Stimulated activated CD4-positive, alpha-beta T cell treated with anti-CD3 and anti-CD28 coated beads, Interleukin-12 subunit alpha, Interleukin-12 subunit beta, amount 100 ng/mL, for 48 hours (primary cell): ENCODE data around the gene CCDC157.

Source experiments
- DNase-seq, 3 donors: peaks; one replicate each; pipeline ENCODE4 v3.0.0-alpha.2; 2020; ENCODE audit warnings: low read depth in 2 of 3, low spot score in 1 of 3

Gene CCDC157

GRCh38 chr22:30411780-30412179 is 55.0 kb downstream of the CCDC157 start:
- DNase-seq: no peak

DNA sequence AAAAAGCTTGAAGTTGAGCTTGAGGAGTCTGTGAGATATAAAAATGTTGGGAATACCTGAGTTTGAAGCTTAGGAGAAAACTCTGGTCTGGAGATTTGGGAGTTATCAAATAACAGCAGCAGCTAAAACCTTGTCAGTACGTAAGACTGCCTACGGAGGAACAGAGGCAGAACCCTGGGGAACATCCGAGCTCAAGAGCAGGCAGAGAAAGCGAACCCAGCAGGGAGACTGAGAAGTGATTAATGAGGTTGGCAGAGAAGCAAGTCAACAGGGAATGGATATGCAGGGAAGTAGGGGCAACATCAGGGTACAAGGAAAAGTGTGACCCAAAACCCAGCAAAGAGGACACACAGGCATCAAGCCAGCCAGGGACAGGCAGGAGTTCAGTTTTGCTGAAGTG is 56.2 kb downstream of the CCDC157 start:
- DNase-seq: no peak

- no peak for DNase-seq
These were observed 57.1 kb downstream of the CCDC157 start for GRCh38 chr22:30413745-30414524.

- no peak for DNase-seq
These were observed 57.8 kb downstream of the CCDC157 start for GRCh38 chr22:30414525-30415047.

DNA sequence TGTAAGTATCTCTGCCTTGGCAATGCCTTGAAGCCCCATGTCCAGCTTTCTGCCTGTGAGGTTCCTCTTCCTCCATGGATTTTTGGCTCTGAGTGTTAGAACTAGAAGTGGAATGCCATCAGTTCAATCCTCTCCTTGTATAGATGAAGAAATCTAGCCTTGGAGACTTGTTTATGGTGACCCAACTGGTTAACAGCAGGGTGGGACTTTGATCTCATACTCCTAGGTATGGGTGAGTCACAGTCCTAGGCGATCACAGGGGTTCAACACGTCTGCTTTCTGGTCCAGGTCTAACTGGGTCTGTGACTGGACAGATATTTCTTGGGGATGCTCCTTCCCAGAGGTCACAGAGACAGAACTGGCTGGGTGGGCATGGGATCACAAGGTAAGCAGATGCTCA is 59.6 kb downstream of the CCDC157 start:
- DNase-seq: no peak

GRCh38 chr22:30416837-30417236 is 60.0 kb downstream of the CCDC157 start:
- DNase-seq: no peak

DNA sequence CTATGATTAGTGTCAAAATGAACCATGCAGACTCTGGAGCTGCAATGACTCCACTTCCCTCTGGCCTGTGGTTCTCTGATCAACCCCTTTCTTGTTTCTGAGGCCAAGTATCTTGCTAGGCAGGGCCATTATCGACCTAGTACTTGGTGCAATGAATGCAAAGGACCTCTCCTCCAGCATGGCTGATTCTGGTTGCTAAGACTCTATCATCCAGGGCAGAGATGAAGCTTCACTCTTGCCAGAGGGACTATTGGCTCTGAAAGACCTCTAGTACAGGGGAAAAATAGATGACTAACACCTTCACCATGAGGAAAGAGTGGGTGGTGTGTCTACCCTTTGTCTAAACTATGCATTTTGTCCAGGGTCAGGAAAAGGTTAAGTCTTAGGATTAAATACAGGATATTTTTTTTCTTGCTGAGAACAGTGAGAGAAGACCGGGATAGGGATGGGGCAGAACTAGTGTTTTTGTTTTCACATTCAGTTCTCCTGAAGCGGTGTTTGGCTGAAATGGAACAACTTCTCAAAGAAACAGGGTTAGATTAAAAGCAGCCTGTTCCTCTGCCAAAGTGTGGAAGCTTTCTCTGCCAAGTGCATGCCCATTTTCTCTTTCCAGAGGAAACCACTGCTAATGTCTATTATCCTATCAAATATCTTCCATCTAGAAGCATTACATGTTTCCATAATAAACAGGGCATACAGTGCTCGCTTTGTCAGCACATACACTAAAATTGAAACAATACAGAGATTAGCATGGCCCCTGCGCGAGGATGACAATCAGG is 63.7 kb downstream of the CCDC157 start:
- DNase-seq: no peak

DNA sequence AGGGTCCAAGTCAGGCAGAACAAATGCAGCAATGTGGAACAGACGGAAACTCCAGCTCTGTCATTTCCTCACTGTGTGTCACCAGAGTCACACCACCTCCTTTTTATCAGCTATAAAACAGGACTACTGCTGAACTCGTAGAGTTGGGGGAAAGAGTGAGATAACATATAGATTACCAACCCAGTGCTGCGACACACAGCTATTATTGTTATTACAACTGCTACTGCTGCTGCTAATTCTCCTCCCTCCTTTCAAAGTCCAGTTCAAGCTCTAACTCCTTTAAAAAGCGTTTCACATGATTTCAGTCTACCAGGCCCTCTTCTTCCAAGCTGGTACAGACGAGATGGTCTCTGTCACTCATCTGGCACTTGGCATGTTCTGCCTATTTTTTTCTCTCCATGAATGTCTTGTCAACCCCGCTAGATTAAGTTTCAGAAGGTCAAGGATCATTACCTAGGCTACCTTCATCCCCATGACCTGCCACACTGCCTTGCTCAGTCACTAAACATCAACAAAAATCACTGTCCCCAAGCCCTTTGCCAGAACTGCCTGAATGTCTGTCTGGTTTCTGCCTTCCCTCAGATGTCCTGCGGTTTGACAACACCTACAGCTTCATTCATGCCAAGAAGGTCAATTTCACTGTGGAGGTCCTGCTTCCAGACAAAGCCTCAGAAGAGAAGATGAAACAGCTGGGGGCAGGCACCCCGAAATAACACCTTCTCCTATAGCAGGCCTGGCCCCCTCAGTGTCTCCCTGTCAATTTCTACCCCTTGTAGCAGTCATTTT is 65.1 kb downstream of the CCDC157 start:
- no peak for DNase-seq

DNA sequence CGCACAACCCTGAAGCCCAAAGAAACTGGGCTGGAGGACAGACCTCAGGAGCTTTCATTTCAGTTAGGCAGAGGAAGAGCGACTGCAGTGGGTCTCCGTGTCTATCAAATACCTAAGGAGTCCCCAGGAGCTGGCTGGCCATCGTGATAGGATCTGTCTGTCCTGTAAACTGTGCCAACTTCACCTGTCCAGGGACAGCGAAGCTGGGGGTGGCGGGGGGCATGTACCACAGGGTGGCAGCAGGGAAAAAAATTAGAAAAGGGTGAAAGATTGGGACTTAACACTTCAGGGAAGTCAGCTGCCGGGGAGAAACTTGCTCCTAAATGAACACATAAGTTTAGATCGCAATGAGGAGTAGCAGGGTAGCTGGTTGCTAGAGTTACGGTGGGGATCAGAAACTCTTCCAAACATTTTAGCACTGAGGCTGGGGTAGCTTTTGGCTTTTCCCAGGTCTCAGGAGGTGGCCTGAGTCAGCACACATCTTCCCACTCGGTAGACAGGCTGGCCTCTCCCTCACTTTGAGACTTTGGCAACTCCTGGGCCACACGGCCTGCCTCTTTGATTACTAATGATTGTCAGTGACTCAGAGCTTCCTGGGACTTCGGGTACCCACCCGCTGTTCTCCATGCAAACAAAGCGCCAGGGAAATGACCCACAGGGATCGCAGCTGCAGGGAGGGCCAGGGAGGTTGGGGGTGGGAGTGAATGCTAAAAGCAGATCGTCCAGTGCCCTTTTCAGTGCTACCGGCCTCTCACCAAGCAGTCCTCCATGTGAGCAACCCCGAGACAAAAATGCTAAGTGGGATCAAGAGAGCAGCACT is 65.9 kb downstream of the CCDC157 start:
- DNase-seq: peak in 2 of 3 donors; percentile 36 to 52

DNA sequence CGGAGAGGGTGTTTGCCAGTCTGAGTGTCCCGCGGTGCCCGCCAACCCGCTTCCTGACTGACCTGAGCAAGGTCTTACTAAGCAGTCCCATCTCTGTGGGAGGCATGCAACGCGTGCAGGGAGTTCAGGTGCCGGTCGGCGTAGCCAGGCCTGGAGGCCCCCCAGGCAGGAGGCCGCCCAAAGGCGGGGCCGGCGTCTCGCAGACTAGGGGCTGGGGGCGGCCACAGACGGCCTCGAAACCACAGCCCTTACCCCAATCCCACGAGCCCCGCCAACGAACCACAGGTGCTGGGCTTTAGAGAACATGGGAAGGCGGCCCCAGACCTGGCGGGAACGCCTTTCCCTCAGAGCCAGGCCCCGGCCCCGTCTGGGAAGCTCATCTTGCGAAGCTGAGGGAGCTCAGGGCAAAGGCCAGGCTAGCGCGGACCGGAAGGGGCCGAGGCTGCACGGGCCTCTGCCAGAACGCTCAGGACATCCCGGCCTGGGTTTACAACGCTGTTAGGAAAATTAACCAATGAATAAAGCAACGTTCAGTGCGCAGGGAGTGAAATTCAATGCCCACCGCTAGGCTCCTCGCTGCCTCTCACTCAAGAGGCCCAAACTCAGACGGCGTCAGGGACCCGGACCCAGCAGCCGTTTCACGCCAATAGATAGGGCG is 66.6 kb downstream of the CCDC157 start:
- DNase-seq: peak; percentile 53 to 59 (median 54)

DNA sequence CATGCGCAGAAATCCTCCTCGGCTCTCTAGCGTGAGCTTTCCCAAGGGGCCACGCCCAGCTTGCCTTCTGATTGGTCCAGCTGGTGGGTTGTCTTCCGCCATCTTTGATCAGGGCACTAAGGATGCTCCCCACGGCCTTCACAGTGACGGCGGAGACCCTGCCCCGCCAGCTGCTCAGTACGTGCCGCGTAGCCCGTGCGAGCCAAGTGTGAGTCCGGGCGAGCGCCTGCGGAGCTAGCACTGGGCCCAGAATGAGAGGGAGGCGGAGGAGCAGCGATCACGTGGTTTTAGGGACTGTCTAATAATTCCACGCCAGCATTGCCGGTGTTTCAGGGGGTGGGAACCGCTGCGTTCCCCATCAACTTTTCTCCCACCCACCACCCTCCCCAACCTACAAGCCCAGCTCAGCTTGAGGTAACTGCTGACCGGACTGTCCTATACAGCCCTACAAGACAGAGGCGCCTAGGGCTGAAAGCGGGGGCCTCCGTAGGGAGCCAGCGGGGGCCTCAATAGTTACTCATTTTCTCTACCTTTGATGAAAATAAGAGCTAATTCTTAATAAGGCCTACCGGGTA is 67.2 kb downstream of the CCDC157 start:
- peak; percentile 97 to 98 (median 98) for DNase-seq

GRCh38 chr22:30424534-30425326 is 67.9 kb downstream of the CCDC157 start:
- DNase-seq: no peak

GRCh38 chr22:30425327-30425615 is 68.5 kb downstream of the CCDC157 start:
- no peak for DNase-seq

DNA sequence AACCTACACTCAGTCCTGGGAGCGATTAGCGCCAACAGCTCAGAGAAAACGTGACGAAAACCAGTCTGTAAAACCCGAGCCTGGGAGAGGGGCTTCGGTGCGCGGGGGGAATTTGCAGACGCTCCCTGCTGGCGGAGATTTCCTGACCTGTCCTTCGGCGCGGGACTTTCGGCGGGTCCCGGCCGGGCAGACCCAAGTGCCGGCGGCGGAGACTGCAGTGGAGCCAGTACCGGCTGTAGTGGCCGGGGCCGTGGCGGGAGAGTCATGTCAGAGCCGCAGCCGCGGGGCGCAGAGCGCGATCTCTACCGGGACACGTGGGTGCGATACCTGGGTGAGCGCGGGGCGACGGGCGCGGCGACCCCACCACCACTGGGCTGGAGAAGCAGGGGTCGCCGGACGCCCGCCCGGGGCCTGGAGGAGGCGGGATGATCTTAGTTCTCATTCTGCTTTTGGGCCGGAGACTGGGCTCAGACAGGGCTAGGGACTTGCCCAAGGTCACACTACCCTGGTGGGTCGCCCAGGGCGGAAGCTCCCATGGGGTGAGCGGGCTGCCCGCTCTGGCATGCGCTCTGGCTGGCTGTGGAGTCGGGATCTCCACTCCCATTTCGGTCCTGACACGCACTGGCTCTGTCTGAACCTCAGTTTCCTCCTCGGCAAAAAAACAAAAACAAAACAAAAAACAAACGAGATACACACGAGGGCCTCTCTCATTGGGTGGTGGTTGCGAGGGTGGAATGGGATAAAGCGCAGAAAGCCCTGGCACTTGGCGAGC is 69.0 kb downstream of the CCDC157 start, which contains the start of gene MTFP1:
Gene MTFP1, plus strand, starts transcription at position 153 of the 772 bp plus-strand sequence. Its CDS starts 112 bp downstream, at position 265.
- peak in 1 of 3 donors; percentile 48 for DNase-seq
